GM12801 (cell line): ENCODE results near the gene EXOC8.

Experiments
- TF ChIP-seq, protein P1 (sequence below): IDR thresholded peaks from one replicate; pipeline ENCODE4 v1.5.1; 2011; ENCODE audit warnings: control low read depth; ENCODE audit not compliant: insufficient read length; ENCODE audit errors: extremely low read depth

EXOC8 gene

GRCh38 chr1:231362325-231362724 lies 24.7 kb upstream of the EXOC8 start:
- TF ChIP-seq, protein P1, sequence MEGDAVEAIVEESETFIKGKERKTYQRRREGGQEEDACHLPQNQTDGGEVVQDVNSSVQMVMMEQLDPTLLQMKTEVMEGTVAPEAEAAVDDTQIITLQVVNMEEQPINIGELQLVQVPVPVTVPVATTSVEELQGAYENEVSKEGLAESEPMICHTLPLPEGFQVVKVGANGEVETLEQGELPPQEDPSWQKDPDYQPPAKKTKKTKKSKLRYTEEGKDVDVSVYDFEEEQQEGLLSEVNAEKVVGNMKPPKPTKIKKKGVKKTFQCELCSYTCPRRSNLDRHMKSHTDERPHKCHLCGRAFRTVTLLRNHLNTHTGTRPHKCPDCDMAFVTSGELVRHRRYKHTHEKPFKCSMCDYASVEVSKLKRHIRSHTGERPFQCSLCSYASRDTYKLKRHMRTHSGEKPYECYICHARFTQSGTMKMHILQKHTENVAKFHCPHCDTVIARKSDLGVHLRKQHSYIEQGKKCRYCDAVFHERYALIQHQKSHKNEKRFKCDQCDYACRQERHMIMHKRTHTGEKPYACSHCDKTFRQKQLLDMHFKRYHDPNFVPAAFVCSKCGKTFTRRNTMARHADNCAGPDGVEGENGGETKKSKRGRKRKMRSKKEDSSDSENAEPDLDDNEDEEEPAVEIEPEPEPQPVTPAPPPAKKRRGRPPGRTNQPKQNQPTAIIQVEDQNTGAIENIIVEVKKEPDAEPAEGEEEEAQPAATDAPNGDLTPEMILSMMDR, result no peak

DNA sequence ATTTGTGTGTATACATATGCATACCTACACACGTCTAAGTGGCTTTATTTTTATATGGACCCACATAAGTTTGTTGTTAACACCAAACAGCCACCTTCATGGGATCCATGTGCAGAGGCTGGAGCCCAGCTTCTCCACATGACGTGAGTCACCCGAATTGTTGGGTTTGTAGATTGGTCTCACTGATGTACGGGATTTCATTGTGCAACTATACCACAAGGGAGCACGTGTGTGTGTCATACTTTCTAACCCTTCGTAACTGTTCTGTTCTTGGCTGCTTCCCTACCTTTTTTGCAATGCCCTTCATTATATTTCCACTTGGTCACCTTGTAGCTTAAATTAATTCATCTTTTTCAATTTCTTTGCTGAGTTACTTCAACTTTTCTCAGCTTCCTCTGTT lies 21.5 kb upstream of the EXOC8 start:
- TF ChIP-seq, protein P1, result no peak

- TF ChIP-seq, protein P1, result no peak
These were observed 20.2 kb upstream of the EXOC8 start for GRCh38 chr1:231357831-231358354.

GRCh38 chr1:231357187-231357772 lies 19.6 kb upstream of the EXOC8 start:
- TF ChIP-seq, protein P1, result no peak

DNA sequence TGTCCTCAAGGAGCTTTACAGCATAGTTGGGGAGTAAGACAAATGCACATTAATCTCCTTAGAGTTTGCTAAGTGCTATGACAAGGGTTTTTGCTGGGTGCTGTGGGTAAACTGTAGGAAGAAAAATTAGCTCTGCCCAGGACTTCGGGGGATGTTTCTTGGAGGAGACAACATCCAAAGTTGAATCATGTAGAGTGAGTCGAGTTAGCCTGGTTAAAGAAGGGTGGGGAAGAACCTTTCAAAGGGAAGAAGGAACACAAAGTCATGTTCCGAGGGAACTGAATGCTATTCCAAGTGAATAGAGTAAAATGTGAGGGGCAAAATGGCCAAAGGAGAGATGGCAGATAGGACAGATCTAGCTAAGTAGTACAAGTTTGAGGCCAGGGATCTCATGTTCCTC lies 17.5 kb upstream of the EXOC8 start:
- TF ChIP-seq, protein P1, result no peak

DNA sequence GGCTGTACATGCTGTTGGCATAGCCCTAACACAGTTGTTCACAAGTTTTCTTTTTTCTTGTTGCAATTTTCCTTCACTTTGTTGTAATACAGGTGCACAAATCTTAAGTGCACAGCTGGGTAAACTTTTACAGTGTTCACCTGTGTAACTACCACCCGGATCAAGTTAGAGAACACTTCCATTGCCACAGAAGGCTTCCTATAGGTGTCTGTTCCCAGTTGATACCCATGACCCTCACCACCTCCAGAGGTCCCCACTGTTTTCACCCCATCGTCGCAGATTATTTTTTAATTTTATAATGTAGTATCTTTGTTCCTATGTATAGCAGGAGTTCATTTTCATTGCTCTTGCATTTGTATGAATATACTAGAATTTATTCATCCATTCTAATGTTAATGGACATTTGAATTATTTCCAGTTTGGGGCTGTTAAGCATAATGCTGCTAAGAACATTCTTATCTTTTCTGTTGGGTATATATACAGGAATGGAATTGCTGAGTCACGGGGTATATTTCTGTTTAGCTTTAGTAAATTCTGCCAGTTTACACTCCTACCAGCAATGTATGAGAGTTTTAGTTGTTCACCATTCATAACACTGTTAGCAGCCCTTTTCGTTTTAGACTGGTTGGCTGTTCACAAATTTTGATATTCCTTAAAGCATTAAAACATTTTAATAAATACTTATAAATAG lies 16.8 kb upstream of the EXOC8 start:
- TF ChIP-seq, protein P1, result no peak

- TF ChIP-seq, protein P1, result no peak
These were observed 15.4 kb upstream of the EXOC8 start for GRCh38 chr1:231353086-231353485.
